ENCODE measurements around the gene TMEM80.
"Not testable (repeated sequence)": the region's sequence is repeated elsewhere in the genome, so short reads cannot be mapped to it uniquely, and the experiment has no call there.

TMEM80 gene

DNA sequence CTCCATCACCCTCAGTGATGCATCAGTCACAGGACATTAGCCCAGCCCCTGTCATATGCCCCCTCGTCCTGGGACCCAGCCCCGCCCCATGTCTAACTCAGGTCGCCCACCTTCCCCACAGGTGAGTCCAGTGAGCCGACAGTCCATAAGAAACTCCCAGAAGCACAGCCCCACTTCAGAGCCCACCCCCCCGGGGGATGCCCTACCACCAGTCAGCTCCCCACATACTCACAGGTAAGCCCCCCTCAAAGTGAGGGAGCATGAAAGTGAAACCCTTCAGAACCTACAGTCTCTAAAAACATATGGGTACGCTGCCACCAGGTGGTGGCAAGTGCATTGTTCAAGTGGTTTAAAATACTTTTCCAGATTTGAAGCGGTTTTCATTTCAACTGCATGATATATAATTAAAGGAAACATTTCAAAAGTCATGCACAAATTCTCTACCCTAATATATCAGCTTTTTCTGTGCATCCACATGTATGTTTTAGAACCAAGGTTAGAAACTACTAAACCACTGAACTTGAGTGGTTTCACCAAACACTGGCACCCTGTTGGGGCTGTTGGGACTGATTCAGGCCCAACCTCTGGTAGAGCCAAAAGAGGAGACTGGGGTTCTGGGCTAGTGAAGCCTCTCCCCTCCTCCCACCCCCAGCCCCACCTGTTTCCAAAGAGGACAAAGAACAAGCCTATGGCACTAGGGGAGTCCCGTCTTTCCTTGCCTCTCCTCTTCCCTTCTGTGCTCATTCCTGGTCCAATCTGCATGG is 27.7 kb downstream of the TMEM80 start:
- peak; percentile 32 to 56 for DNase-seq

DNA sequence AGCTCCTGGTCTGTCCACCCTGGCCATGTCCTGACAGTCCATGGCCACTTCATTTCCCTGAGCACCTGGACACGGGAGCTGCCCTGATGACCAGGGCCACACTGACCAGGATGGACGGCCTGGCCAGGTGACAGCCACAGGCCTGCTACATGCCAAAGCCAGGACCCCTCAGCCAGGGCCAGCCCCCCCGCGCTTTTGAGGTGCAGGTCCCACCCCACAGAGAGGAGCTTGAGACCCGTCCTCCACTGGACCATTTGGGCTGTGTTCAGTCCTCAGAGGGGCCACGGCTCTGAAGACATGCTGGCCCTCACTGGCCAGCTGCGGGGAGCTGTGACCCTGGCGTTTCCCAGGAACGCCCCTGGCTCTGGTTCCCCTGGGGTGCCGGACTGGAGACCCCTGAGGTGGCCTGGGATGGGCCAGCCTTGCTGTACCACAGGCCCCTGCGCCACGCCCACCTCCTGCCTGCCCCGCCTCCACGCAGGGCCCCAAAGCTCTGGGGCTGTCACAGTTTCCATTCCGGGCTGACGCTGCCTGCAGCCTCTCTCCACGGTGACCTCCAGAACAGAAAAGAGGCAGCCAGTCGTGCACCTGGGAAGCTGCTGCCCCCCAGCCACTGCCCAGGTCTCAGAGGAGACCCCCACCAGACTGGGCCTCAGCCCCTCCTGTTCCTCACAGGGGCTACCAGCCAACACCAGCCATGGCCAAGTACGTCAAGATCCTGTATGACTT is 28.6 kb downstream of the TMEM80 start:
- no peak for DNase-seq

DNA sequence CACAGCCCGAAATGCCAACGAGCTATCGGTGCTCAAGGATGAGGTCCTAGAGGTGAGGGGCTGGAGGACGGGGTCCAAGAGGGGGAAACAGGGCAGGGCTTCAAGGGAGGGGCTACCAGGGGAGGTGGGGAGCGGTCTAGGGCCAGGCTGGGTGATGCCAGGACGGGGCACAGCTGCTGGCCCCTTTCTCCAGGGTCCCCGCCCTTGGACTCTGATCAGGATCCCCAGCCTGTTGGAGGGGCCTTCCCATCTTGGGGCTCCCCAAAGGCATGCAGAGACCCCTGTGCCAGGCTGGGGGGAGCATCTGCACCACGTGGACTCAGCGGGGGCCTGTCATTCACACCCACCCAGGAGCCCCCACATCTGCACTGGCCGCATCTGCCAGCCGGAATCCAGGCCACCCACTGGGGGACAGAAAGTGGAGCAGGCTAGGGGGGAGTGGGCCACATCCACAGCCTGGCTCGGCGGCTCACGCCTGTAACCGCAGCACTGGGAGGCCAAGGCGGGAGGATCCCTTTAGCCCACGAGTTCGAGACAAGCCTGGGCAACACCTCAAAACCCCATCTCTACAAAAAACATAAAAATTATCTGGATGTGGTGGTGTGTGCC is 29.3 kb downstream of the TMEM80 start:
- no peak for DNase-seq

DNA sequence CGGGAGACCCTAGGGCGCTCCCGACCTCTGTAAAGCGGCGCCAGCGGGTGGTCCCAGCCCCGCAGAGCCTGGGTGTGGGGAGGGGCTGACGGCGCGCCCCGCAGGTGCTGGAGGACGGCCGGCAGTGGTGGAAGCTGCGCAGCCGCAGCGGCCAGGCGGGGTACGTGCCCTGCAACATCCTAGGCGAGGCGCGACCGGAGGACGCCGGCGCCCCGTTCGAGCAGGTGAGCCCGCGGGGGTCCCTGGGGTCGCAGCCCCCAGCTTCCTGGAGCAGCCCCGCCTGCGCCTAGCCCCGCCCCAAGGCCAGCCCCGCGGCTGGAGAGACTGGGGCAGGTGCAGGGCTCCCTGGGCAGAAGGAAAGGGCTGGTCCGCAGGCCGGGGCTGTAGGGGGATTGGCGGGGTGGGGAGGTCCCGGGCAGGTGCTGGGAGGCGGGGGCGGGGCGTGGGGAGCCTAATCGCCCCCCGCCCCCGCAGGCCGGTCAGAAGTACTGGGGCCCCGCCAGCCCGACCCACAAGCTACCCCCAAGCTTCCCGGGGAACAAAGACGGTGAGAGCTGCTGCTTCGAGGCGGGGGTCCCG is 30.1 kb downstream of the TMEM80 start:
- DNase-seq, result no peak

DNA sequence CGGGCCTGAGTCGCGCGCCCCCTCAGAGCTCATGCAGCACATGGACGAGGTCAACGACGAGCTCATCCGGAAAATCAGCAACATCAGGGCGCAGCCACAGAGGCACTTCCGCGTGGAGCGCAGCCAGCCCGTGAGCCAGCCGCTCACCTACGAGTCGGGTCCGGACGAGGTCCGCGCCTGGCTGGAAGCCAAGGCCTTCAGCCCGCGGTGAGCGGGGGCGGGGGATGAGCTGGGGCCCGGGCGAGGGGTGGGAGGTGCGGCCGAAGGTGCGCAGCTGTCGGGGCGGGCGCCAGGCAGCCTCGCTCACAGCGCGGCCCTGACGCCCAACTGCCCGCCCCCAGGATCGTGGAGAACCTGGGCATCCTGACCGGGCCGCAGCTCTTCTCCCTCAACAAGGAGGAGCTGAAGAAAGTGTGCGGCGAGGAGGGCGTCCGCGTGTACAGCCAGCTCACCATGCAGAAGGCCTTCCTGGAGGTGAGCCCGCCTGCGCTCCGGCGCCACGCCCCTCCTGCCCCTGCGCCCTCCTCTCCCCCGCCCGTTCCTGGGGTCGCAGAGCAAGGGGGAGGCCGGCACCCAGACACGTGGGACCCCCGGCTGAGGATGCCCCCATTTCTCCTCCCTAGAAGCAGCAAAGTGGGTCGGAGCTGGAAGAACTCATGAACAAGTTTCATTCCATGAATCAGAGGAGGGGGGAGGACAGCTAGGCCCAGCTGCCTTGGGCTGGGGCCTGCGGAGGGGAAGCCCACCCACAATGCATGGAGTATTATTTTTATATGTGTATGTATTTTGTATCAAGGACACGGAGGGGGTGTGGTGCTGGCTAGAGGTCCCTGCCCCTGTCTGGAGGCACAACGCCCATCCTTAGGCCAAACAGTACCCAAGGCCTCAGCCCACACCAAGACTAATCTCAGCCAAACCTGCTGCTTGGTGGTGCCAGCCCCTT is 30.9 kb downstream of the TMEM80 start:
- DNase-seq, result peak; percentile 50 to 51

DNA sequence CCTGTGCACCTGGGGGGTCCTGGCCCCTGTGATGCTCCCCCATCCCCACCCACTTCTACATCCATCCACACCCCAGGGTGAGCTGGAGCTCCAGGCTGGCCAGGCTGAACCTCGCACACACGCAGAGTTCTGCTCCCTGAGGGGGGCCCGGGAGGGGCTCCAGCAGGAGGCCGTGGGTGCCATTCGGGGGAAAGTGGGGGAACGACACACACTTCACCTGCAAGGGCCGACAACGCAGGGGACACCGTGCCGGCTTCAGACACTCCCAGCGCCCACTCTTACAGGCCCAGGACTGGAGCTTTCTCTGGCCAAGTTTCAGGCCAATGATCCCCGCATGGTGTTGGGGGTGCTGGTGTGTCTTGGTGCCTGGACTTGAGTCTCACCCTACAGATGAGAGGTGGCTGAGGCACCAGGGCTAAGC is 31.7 kb downstream of the TMEM80 start:
- no peak for DNase-seq

DNA sequence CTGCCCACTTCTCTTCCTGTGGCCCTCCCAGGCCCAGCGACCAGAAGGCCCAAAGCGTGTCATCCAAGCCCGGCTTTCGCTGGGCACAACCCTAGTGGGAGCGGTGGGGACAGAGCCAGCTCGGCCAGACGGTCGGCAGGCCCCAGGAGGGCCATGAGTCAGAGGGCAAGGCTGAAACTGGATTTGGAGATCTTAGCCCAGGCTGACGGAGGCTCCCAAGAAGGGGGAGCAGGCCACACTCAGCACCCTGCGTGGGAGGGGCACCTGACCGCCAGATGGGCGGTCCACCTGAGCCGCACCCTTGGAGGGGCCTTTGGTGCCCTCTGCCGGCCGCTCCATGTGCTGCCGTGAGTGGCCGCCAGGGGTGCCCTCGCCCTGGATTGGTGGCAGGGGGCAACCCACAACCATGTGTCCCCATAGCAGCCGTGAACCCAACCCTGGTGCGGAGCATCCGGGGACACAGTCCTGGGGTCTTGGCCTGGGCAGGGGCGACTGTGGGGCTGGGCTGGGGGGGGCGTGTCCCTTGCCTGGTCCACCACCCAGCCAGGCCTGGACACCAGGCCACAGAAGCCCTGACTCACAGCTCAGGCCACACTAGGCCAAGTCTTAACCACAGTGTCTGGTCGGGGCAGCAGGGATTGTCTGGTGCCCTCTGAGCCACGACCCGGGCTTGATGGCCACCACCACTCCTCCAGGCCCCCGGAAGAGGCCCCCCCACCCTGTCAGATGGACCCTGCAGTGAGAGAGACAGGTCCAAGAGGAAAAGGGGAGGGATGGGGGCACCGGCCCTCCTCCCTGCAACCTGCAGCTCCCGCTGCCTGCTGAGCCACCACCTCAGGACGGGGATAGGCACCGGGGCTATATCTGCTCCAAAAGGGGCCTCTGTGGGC is 32.5 kb downstream of the TMEM80 start:
- DNase-seq, result peak; percentile 76 to 78

DNA sequence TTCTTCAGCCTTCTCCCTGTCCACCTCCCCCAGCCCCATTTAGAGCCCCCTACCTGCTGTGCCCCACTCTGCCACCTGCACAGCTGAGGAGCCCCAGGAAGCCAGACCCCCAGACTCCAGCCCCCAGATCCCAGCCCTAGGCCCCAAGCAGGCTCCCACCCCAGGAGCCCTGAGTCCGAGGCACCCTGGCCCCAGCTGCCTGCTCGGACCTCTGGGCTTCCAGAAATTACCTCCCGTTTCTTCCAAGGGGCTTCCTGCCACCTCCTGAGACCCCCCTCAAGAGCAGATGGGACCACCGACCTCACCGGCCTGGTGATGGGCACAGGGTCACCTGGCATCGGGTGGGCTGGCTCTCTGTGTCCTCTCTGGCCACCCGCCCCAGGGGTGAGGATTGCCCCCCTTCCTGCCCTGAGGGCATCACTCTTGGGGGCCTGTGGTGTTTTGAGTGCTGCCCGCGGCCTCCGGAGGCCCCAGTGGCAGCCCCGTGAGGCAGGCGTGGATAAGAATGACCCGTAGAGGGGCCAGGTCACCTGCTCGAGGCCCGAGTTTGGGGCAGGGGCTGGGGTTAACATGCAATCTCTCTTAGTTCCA is 33.4 kb downstream of the TMEM80 start:
- no peak for DNase-seq

DNA sequence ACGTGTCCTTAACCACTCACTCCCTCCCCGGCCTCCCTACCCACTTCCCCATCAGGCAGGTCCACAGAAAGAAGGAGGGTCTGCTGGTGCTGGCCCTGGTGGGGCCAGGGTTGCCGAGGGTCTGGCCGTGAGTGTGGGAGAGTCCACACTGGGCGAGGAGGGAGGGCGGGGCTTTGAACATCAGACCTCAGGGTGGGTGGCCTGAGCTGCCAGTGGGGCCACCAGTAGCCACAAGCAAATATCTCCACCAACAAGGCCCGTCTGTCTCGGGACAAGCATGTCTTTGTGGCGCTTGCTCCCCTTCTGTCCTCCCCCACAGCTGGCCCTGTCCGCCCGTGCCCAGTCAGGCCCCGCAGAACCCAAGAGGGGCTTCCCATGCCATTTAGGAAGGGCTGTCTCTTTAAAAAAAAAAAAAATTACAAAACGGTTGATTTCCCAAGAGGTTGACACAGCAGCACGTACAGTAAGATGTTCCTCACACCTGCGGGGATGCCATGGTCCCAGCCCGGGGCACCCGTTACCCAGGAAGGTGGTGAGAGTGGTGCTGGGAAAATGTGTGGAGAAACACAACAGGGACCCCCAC is 34.0 kb downstream of the TMEM80 start:
- DNase-seq, result no peak

DNA sequence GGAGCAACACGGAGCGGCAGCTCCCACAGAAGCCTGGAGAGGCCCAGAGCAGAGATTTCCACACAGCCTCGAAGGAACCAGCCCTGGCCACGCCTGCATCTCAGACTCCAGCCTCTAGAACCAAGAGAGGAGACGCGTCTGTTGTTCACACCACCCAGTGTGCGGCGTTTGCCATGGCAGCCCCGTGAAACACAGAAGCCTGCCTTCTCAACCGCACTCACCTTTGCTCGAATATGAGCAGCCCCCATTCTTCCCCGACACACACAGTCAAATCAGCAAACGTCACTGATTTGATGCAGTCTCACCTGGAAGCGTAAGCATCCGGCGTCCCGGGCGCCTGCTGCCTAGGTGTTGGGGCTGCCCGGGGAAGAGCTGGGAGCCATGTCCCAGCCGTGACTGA is 37.5 kb downstream of the TMEM80 start:
- no peak for DNase-seq

DNA sequence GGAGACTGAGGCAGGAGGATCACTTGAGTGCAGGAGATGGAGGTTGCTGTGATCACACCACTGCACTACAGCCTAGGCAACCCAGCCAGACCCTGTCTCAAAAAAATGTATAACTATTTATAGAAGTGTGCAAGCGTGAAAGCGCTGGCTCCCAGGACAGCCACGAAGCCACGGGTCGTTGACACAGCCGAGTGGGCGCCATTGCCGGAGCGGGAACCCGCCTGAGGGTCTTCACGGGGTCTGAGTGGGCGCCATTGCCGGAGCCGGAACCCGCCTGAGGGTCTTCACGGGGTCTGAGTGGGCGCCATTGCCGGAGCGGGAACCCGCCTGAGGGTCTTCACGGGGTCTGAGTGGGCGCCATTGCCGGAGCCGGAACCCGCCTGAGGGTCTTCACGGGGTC is 38.9 kb downstream of the TMEM80 start:
- not testable (repeated sequence) for DNase-seq

DNA sequence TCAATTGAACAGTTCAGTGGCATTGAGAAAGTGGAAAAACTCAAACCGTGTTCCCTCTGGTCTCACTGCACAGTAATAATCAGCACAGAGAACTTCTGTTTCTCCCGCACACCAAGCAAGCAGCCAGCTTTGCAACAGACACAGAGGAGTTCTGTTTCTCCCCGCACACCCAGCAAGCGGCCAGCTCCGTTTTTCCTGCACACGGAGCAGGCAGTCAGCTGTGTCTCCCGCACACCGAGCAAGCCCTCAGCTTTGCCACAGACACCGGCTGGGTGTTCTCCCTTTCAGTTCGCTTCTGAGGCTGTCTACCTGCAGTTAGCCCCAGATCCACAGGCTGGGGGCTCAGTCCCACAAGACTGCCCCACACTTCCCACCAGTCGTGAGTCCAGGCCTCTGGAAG is 41.8 kb downstream of the TMEM80 start:
- DNase-seq, result no peak

DNA sequence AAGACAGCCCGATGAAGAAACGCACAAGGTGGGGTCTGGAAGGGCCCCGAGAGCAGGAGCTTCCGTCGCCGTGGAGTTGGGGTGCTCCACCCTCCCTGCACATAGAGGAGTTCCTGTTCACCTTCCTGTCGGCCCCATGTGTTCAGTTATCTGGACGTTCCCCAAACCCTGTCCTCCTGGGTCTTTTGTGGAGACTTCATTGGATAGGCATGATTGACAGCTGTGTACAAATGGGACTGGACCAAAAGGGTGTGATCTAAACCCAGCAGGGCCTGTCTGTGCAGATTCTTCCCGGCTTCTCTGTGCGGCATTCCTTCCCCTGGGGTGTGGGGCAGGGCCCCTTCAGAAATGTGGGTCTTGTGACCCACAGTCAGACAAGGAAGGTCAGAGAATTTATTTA is 42.3 kb downstream of the TMEM80 start:
- not testable (repeated sequence) for DNase-seq

DNA sequence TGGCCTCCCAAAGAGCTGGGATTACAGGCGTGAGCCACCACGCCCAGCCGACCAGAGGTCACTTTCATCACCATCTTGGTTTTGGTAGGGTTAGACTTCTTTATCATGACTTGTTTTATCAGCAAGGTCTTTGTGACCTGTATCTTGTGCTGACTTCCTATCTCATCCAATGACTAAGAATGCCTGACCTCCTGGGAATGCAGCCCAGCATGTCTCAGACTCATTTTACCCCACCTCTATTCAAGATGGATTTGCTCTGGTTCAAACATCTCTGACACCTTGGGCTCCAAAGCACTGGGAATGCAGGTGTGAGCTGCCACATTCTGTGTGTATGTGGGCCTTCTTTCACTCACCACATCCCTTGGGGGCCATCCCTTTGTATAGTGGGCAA is 46.5 kb downstream of the TMEM80 start:
- DNase-seq, result no peak

DNA sequence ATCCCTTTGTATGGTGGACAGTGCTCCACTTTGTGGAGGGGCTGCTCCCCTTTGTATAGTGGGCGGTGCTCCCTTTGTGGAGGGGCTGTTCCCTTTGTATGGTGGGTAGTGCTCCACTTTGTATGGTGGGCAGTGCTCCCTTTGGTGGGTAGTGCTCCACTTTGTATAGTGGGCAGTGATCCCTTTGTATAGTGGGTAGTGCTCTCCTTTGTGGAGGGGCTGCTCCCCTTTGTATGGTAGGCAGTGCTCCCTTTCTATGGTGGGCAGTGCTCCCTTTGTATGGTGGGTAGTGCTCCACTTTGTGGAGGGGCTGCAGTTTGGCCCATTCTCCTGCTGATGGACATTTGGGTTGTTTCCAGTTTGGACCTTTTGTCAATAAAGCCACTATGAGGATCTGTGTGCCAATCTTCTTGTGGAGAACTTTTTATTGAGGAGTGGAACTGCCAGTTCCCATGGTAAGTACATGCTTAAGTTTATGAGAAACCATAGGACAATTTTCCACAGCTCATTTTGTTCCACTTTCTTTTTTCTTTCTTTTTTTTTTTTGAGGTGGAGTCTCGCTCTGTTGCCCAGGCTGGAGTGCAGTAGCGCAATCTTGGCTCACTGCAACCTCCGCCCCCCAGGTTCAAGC is 47.1 kb downstream of the TMEM80 start:
- no peak for DNase-seq

DNA sequence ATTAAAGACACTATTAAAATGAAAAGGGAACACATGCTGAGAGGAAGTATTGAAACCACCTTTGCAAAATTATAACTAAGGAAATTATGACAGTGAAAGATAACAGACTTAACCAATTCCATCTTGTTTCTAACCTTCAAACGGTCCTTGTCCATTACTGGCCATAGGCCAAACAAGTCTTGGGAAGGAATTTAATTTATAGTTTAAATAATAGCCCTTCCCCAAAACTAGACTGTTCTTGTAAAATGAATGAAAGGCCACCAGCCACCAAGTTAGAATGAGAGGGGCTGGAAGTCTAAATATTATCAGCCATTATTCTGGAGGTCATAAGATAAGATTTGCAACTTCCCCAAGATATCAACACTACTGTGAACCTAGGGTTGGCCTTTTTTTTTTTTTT is 49.8 kb downstream of the TMEM80 start:
- no peak for DNase-seq

DNA sequence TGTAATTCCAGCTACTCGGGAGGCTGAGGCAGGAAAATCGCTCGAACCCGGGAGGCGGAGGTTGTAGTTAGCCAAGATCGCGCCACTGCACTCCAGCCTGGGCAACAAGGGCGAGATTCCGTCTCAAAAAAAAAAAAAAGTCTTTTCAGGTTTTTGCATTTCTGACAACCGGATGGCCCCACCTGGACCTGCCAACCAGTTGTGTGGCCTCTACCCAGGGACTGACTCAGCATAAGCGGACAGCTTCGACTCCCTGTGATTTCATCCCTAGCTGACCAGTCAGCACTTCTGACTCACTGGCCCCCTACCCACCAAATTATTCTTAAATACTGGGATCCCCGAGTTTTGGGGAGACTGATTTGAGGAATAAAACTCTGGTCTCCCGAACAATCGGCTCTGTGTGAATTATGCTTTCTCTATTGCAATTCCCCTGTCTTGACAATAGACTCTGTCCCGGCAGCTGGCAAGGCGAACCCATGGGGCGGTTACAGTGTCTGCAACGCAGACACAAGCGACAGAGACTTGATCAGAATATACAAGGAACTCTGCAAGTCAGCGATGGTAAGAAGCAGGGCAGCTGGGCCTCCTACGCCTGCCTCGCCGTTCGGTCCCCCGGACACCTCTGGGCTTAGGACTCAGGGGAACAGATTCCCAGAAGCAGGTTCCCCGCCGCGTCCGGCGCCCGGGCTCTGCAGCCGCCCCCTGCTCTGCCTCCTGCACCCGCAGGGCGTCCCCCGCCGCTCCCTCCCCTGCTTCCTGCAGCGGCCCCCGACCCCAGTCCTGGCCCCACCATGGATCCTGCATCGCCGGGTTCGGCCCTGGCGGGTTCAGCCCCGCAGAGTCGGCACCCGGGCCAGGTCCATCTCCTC is 50.9 kb downstream of the TMEM80 start:
- no peak for DNase-seq

DNA sequence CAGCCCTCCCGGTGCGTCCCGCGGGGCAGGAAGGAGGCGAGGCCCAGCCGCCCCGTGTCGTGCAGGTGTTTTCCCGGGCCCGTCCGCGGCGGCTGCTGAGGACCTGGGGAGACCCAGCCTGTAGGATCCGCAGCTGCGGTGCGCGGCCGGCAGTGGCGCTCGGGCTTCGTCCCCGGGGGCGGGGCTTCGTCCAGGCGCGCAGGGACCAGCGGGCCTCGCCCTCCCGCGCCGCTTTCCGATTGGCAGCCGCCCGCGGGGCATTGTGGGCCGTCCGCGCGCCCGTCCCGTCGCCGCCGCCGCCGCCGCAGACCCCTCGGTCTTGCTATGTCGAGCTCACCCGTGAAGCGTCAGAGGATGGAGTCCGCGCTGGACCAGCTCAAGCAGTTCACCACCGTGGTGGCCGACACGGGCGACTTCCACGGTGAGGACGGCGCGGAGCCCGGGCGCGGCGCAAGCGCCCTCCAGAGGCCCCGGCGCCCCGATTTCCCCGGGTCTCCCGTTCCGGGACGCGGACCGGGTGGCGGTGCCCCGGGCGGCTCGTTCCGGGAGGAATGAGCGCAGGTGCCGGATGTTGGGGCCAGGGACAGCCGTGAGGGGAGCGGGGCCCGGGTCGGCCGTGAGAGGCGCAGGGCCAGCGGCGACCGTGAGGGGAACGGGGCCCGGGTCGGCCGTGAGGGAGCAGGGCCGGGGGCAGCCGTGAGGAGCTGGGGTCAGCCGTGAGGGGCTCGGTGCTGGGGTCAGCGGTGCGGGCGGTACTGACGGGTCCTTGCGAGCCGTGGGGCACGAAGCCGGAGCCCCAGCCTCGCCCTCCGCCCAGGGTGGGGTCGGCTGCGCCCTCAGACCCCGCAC is 51.8 kb downstream of the TMEM80 start, which contains the start of gene TALDO1:
TALDO1 (plus strand) TSS at position 307 of the 849 bp plus-strand sequence; CDS start at position 325, 18 bp downstream.
- peak; percentile 70 to 74 for DNase-seq

All from activated CD4-positive, alpha-beta T cell treated with anti-CD3 and anti-CD28 coated beads for 4 hours (primary cell).